GM12864 (cell line): ENCODE results near the gene MYLK.

Experiments used
- DNase-seq: peaks from one replicate; pipeline ENCODE4 v3.0.0-alpha.2; 2011; ENCODE audit warnings: low read depth
- H3K4me3 ChIP-seq: 2 replicates; pipeline ENCODE4 v1.5.1; 2011; ENCODE audit warnings: mild to moderate bottlenecking, low read depth, low read length, control low read depth
- TF ChIP-seq, protein P1 (sequence below): IDR thresholded peaks from 2 replicates; pipeline ENCODE4 v1.5.1; 2011; ENCODE audit warnings: low read depth, mild to moderate bottlenecking, moderate library complexity, low read length, control low read depth, inconsistent platforms; ENCODE audit errors: missing control alignments

MYLK gene

DNA sequence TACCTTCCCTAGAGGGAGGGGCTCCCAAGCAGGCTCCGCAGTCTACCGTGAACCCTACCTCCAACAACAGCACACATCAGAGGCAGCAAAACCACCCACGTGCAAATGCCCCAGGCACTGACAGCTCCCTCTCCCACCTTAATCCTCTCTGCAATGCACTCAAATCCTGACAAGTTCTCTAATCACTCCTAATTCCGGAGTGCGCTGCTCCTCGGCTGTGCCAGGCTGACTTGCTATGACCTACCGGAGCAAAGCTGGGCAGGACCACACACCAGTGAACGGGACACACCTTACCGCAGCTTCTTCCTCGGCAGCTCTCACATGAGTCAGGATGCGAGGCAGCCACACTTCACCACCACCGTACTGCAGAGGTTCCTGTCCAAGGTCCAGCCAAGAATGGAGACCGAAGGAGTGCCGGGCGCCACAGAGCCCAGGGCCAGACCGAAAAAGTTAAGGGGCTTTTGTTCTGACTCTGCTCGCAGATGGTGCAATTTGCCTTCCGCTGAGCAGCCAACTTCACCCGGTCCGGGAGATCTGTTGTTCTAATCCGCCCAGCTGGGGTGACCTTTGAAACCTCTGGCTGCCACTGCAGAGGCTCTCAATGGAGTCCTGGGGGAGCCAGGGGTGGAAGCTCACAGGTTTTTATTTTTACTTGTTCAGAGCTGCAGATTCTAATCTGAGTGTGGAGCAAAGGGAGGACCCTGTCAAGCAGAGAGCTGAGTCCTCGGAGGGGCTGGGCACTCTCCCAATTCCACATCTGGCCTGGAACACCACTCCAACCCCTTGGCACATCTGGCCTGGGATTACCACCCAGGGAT lies 84.4 kb downstream of the MYLK start:
- DNase-seq: no peak
- no peak overlapping the region for H3K4me3 ChIP-seq
- TF ChIP-seq, protein P1, sequence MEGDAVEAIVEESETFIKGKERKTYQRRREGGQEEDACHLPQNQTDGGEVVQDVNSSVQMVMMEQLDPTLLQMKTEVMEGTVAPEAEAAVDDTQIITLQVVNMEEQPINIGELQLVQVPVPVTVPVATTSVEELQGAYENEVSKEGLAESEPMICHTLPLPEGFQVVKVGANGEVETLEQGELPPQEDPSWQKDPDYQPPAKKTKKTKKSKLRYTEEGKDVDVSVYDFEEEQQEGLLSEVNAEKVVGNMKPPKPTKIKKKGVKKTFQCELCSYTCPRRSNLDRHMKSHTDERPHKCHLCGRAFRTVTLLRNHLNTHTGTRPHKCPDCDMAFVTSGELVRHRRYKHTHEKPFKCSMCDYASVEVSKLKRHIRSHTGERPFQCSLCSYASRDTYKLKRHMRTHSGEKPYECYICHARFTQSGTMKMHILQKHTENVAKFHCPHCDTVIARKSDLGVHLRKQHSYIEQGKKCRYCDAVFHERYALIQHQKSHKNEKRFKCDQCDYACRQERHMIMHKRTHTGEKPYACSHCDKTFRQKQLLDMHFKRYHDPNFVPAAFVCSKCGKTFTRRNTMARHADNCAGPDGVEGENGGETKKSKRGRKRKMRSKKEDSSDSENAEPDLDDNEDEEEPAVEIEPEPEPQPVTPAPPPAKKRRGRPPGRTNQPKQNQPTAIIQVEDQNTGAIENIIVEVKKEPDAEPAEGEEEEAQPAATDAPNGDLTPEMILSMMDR: no peak

DNA sequence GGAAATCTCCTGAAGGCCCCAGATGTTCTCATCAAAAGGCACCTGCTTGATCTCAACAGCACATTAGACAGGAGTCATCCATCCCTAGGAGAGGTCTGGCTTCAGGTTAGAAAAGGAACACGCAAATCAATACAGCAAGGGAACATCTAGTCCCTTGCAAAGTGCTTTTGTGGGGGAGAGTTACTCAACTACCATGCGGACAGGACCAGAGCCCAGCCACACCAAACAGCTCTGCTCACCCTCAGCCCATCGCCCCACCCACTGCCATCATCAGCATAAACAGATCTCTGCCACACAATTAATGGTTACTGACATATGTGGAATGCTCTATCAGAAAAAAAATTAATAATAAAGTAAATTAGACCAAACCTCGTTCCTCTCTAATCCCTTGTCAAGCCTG lies 85.6 kb downstream of the MYLK start:
- DNase-seq: no peak
- TF ChIP-seq, protein P1: no peak
- no peak overlapping the region for H3K4me3 ChIP-seq

DNA sequence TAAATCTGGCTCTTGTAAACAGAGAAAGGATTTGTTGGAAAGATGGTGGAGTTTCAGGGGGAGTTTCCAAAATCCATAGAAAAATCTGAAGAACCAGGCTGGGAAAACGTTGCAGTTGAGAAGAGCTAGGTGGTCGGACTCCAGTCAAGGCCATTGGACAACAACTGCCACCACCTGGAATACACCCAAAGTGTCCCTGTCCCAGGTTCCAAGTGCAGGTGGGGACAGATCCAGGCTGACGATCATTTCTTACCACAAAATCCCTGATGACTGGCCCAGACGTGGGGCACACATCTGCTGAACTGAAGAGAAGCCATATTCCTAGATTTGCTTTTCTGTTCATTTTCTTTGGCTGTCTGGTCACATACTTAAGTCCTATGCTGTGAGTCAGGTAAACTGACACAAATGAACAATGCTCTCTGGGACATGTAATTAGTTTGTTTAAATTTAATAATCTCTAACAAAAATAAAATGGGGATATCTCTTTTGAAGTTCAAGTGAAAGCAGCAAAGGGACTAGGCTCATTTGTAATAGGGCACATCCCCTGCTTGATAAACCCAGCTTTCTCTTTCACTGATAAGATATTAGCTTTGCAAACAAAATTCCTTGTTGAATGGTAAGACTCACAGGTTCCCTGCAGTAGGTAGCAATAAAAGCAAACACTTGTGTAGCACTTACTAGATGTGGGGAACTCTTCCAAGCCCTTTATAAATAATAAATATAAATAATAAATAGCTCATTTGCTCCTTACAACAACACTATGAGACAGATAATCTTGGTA lies 88.5 kb downstream of the MYLK start:
- no peak for DNase-seq
- no peak overlapping the region for H3K4me3 ChIP-seq
- TF ChIP-seq, protein P1: no peak

DNA sequence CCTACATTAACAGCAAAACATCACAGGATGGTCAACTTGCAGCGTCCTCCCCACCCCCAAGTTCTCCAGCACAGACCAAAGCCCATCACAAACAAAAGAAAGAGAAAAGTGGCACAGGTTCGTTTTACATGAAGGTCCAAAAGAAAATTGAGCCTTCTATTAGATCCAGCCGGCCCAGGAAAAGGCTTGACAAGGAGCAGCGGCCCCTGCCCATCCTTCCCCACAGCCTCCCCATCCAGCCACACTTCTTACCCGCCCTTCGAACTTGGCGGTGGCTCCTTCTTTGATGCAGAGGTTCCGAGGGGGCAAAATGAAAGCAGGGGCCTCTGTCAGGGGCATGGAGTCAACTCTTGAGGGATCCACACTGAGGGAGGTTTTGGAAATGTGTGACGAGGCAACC lies 90.7 kb downstream of the MYLK start:
- no peak overlapping the region for H3K4me3 ChIP-seq
- DNase-seq: no peak
- TF ChIP-seq, protein P1: no peak

DNA sequence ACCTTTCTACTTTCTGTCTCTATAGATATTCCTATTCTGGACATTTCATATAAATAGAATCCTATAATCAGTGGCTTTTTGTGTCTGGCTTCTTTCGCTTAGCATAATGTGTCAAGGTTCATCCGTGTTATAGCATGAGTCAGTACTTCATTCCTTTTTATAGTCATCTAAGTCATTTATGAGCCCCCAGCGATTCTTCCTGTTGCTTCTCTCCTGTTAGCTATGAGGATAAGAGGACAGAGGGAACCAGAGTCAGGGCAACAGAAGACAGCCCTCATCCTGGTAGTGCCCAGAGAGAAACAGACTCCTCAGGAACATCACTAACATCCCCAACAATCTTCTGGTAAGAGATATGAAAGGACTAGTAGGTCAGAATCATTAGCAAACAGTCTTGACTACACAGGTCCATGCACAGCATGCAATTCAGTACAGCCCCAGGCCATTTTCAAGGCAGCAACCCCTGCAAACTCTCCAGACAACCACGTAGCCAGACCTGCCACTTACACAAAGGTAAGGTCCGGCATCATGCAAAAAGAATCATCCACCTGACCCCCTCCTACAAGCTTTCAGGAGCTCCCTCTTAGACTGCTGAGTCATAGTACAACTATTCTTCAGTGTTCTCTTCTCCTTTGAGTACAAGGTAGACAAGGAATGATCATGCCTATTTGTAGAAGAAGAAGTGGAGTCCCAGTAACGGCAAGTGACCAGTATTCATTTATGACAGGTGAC lies 91.5 kb downstream of the MYLK start:
- DNase-seq: no peak

DNA sequence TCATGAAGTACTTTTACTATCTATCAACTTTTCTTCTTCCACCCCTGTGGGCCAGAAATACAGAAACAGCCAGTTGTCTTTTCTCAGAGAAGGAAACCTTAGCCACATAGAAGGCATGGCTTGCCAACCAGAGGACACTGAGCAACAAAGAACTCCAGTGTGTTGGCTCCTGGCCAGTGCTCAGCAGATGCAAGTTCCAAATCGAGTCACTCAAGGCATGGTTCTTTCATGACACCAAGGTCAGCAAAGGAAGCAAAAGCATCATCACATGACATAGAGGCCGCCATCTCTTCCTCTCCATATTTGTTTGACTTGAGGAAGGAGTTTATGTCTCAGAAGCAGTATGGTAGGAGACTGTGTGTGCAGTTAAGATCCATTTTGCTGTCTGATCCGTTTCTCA lies 92.2 kb downstream of the MYLK start:
- TF ChIP-seq, protein P1: no peak
- DNase-seq: no peak
- H3K4me3 ChIP-seq: no peak overlapping the region

More for the DNA sequence above, 91.5 kb downstream of the MYLK start:
- H3K4me3 ChIP-seq: no peak overlapping the region
- TF ChIP-seq, protein P1: no peak
